ENCODE measurements around the gene LCE7A. TPM values are rescaled to one million over a fixed set of nuclear protein-coding genes. Genes with fewer than 3 reads are reported as not detected.

Gene LCE7A, protein sequence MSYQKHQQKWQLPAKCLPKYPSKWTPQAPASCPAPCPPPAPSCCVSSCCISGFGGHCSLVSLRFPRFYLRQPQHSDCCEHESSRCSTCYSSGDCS
- total RNA-seq = not detected in 2 replicates

DNA sequence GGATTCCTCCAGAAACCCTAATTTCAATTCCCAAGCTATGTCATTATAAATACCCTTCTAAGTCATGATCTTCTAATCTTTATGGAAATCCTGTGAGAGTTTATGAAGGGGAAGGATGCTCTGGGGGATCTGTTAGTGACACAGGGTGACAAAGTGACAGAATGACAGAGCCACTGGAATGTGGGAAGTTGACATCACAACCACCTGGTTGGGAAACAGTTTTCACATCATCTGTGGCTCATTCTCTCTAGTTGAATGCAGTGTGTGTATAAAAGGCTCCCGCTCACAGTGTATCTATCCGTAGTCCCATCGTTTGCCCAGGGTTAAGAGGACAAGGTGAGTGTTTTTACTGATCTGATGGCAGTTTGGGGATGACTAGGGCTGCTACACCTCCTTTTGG lies at the start of gene LCE7A:
LCE7A (plus strand) TSS at position 301 of the 400 bp plus-strand sequence. CDS start 702 bp downstream, outside the sequence.
- Mint-ChIP-seq H3K4me3 (no peak within 1 kb of the TSS), H3K27ac (no peak within 1 kb of the TSS), H3K27me3 (ENCODE audit: insufficient read depth) (peaks cover 4% of the 10 kb centered on the region), H3K9me3 (no peaks in the 10 kb centered on the region), H3K36me3 (ENCODE audit: low read depth) (no peaks in the 10 kb centered on the region), H3K4me1 (ENCODE audit: low read depth) (no peaks in the 10 kb centered on the region)
- intact Hi-C loops (cut with micrococcal nuclease) = no loop called here
- DNase-seq (ENCODE audit: low spot score) = no peak

DNA sequence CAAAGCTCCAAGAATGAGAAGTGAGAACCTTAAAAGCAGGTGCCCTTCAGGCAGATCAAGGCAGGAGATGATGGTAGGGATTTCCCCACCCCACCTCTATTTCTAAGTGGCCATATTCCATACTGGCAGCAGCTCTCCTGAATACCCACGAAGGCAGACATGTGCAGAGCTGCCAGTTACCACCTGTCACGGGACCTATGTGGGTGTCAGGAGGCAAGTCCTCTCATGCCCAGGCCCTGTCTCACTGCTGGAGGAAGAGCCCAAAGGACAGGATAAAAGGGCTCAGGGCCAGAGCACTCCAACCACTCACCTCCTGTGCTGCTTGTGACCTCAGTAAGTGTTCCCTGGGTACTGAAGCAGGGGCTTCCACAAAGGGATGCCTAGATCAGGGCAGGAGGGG lies 48.7 kb upstream of the LCE7A start:
- H3K4me3 Mint-ChIP-seq = no peak overlapping the region

DNA sequence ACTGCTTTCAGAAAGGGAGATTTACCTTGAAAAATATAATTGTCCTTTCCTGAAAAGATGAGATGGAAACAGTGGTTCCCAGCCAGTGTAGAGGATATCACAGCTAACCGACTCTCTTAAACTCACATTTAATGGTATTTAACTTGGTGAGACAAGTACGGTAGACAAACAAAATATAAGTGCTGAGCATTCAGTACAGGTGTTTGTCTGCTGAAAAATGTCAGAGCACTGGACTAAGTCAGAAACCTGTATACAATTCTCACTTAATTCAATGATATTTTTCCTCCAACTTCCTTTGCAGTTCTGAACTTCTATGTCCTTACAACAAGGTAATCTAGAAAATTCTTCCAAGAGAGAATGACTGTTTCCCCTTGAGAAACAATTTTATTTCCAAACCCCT lies 48.1 kb upstream of the LCE7A start, which contains the start of gene LCE1B:
LCE1B (plus strand) TSS at position 301 of the 400 bp plus-strand sequence. CDS start 476 bp downstream, outside the sequence.
- Mint-ChIP-seq H3K4me1 (ENCODE audit: low read depth) (no peaks in the 10 kb centered on the region), H3K36me3 (ENCODE audit: low read depth) (no peaks in the 10 kb centered on the region), H3K27me3 (ENCODE audit: insufficient read depth) (peaks cover 2% of the 10 kb centered on the region), H3K27ac (no peak within 1 kb of the TSS), H3K9me3 (no peaks in the 10 kb centered on the region), H3K4me3 (no peak within 1 kb of the TSS)
- intact Hi-C loops (cut with micrococcal nuclease) = loop anchor here (2.0 kb wide), 1 partner anchor 61 kb away; no protein-coding TSS in a partner anchor
- DNase-seq (ENCODE audit: low spot score) = no peak

More for the DNA sequence above, 48.7 kb upstream of the LCE7A start:
- Mint-ChIP-seq H3K27me3 (ENCODE audit: insufficient read depth) (peaks cover 2% of the 10 kb centered on the region), H3K27ac (no peak overlapping the region), H3K9me3 (no peaks in the 10 kb centered on the region), H3K36me3 (ENCODE audit: low read depth) (no peaks in the 10 kb centered on the region), H3K4me1 (ENCODE audit: low read depth) (no peaks in the 10 kb centered on the region)
- no peak for DNase-seq (ENCODE audit: low spot score)
- intact Hi-C loops (cut with micrococcal nuclease) = no loop called here

DNA sequence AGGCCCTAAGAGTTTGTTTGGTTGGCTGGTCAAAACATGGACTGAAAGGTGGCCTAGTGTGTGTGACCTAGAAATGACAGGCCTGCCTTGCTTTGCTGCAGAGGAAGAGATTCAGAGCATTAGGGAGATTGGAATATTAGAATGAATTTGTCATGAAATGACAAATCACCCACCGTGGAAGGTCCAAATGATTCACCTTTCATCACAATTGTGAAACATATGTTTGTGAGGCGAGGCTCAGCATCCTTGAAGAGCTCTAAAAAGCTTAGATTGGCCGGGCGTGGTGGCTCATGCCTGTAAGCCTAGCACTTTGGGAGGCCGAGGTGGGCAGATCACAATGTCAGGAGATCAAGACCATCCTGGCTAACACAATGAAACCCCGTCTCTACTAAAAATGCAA lies 42.5 kb upstream of the LCE7A start:
- DNase-seq (ENCODE audit: low spot score) = no peak
- H3K4me1 Mint-ChIP-seq (ENCODE audit: low read depth) = no peaks in the 10 kb centered on the region
- no peaks in the 10 kb centered on the region for H3K36me3 Mint-ChIP-seq (ENCODE audit: low read depth)
- intact Hi-C loops (cut with micrococcal nuclease) = no loop called here
- H3K27ac Mint-ChIP-seq = no peak overlapping the region
- H3K4me3 Mint-ChIP-seq = no peak overlapping the region
- H3K27me3 Mint-ChIP-seq (ENCODE audit: insufficient read depth) = no peaks in the 10 kb centered on the region
- no peaks in the 10 kb centered on the region for H3K9me3 Mint-ChIP-seq

GRCh38 chr1:152823294-152823693 lies 36.5 kb upstream of the LCE7A start:
- DNase-seq (ENCODE audit: low spot score) = no peak
- intact Hi-C loops (cut with micrococcal nuclease) = no loop called here
- Mint-ChIP-seq H3K9me3 (no peaks in the 10 kb centered on the region), H3K27me3 (ENCODE audit: insufficient read depth) (peaks cover 8% of the 10 kb centered on the region), H3K4me3 (no peak overlapping the region), H3K36me3 (ENCODE audit: low read depth) (no peaks in the 10 kb centered on the region), H3K4me1 (ENCODE audit: low read depth) (no peaks in the 10 kb centered on the region), H3K27ac (no peak overlapping the region)

DNA sequence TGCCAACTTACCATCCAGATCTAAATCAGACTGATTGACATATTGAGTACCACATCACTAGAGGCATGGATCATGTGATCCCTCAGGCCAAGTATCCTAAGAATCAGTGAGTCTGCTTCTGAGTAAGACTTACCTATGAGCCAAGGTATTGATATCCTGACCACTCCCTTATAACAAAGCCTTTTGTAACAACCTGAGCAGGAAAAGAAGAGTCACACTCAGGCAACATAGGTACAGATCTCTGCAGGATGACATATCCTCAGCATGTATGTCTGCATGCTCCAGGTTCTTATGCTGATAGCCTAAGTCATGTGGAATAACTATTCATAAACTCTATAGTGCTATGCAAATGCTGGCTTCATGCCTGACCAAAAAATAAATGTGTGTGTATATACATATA lies 34.8 kb upstream of the LCE7A start:
- Mint-ChIP-seq H3K27me3 (ENCODE audit: insufficient read depth) (peaks cover 11% of the 10 kb centered on the region), H3K27ac (no peak overlapping the region), H3K4me1 (ENCODE audit: low read depth) (no peaks in the 10 kb centered on the region), H3K9me3 (no peaks in the 10 kb centered on the region), H3K4me3 (no peak overlapping the region), H3K36me3 (ENCODE audit: low read depth) (no peaks in the 10 kb centered on the region)
- DNase-seq (ENCODE audit: low spot score) = no peak
- intact Hi-C loops (cut with micrococcal nuclease) = no loop called here

DNA sequence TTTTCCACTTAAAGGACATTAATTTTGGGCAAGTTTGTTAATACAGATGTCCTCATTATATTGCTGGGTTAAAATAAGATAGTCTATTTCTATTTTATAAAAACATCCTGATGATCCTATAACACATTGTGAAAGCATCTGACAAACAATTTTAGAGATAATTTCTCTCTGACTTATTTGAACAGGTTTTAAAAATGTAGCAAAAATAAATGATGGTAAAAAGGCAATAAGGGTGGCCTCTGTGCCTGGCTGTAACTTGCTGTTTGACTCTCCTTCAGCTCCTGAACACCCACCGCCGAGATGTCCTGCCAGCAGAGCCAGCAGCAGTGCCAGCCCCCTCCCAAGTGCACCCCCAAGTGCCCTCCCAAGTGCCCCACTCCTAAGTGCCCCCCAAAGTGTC lies 32.6 kb upstream of the LCE7A start, which contains the start of gene LCE1A:
LCE1A (plus strand) TSS at position 301 of the 400 bp plus-strand sequence; CDS start at position 301, 0 bp downstream.
- no peaks in the 10 kb centered on the region for H3K9me3 Mint-ChIP-seq
- H3K36me3 Mint-ChIP-seq (ENCODE audit: low read depth) = no peaks in the 10 kb centered on the region
- no peaks in the 10 kb centered on the region for H3K4me1 Mint-ChIP-seq (ENCODE audit: low read depth)
- peaks cover 13% of the 10 kb centered on the region for H3K27me3 Mint-ChIP-seq (ENCODE audit: insufficient read depth)
- intact Hi-C loops (cut with micrococcal nuclease) = no loop called here
- H3K4me3 Mint-ChIP-seq = no peak within 1 kb of the TSS
- H3K27ac Mint-ChIP-seq = no peak within 1 kb of the TSS
- no peak for DNase-seq (ENCODE audit: low spot score)

DNA sequence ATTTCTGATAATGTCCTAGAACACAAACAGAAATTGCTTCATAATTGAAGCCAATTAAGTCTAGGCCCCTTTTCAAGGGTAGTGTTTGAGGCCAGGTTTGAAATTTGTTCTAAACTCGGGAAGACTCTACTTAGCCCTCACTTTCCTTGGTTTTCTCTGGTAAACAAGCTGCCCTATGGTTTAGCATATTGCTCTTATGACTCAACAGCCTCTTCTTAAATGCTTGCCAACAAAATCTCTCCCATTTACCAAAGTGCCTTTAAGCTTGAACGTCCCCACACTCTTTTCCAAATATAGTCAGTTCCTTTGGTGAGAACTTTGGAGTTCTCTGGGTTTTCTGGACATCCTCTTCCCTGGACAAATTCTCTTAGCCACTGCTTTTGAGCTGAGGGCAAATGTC lies 22.9 kb upstream of the LCE7A start:
- DNase-seq (ENCODE audit: low spot score) = no peak
- intact Hi-C loops (cut with micrococcal nuclease) = no loop called here
- no peak overlapping the region for H3K27ac Mint-ChIP-seq

GRCh38 chr1:152842556-152842955 lies 17.2 kb upstream of the LCE7A start, which contains the start of gene LCE6A:
TSS of gene LCE6A (plus strand) at chr1:152842856. CDS start at chr1:152843521, 665 bp downstream.
- intact Hi-C loops (cut with micrococcal nuclease) = no loop called here
- H3K27ac Mint-ChIP-seq = no peak within 1 kb of the TSS

More for the DNA sequence above, 22.9 kb upstream of the LCE7A start:
- no peaks in the 10 kb centered on the region for H3K36me3 Mint-ChIP-seq (ENCODE audit: low read depth)
- H3K4me3 Mint-ChIP-seq = no peak overlapping the region
- H3K27me3 Mint-ChIP-seq (ENCODE audit: insufficient read depth) = peaks cover 7% of the 10 kb centered on the region
- H3K4me1 Mint-ChIP-seq (ENCODE audit: low read depth) = no peaks in the 10 kb centered on the region
- no peaks in the 10 kb centered on the region for H3K9me3 Mint-ChIP-seq

GRCh38 chr1:152855661-152856060 lies 4.1 kb upstream of the LCE7A start:
- no peak for DNase-seq (ENCODE audit: low spot score)
- Mint-ChIP-seq H3K36me3 (ENCODE audit: low read depth) (no peaks in the 10 kb centered on the region), H3K27ac (no peak overlapping the region), H3K9me3 (no peaks in the 10 kb centered on the region), H3K4me1 (ENCODE audit: low read depth) (no peaks in the 10 kb centered on the region), H3K27me3 (ENCODE audit: insufficient read depth) (peaks cover 1% of the 10 kb centered on the region), H3K4me3 (no peak overlapping the region)
- intact Hi-C loops (cut with micrococcal nuclease) = no loop called here

More at GRCh38 chr1:152842556-152842955, 17.2 kb upstream of the LCE7A start, which contains the start of gene LCE6A:
- Mint-ChIP-seq H3K36me3 (ENCODE audit: low read depth) (no peaks in the 10 kb centered on the region), H3K4me1 (ENCODE audit: low read depth) (no peaks in the 10 kb centered on the region), H3K4me3 (no peak within 1 kb of the TSS), H3K9me3 (no peaks in the 10 kb centered on the region), H3K27me3 (ENCODE audit: insufficient read depth) (peaks cover 10% of the 10 kb centered on the region)
- no peak for DNase-seq (ENCODE audit: low spot score)

GRCh38 chr1:152858062-152858461 lies 1.7 kb upstream of the LCE7A start:
- Mint-ChIP-seq H3K4me3 (no peak overlapping the region), H3K4me1 (ENCODE audit: low read depth) (no peaks in the 10 kb centered on the region), H3K27ac (no peak overlapping the region), H3K36me3 (ENCODE audit: low read depth) (no peaks in the 10 kb centered on the region), H3K9me3 (no peaks in the 10 kb centered on the region), H3K27me3 (ENCODE audit: insufficient read depth) (peaks cover 4% of the 10 kb centered on the region)
- no peak for DNase-seq (ENCODE audit: low spot score)
- intact Hi-C loops (cut with micrococcal nuclease) = no loop called here

DNA sequence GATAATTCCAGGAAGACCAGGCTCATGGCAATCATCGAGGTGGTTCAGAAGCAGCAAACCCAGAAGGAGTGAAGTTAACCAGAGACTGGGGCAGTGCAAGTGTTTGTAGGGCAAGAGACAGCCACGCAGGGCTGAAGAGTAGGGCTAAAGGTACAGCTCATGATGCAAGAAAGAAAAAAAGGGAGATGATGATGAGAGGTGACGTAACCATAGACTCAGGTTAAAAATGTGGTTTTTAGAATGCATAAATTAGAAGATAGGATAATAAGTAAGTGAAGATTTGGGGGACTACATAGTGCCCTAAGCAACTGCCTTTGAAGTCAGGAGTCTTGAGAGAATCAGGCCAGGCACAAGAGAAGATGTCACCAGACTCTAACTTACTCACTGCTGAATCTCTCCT lies 333 bp downstream of the LCE7A start:
- H3K27me3 Mint-ChIP-seq (ENCODE audit: insufficient read depth) = peaks cover 4% of the 10 kb centered on the region
- DNase-seq (ENCODE audit: low spot score) = no peak
- no peaks in the 10 kb centered on the region for H3K4me1 Mint-ChIP-seq (ENCODE audit: low read depth)
- intact Hi-C loops (cut with micrococcal nuclease) = no loop called here
- H3K4me3 Mint-ChIP-seq = no peak overlapping the region
- no peak overlapping the region for H3K27ac Mint-ChIP-seq
- H3K36me3 Mint-ChIP-seq (ENCODE audit: low read depth) = no peaks in the 10 kb centered on the region
- no peaks in the 10 kb centered on the region for H3K9me3 Mint-ChIP-seq

DNA sequence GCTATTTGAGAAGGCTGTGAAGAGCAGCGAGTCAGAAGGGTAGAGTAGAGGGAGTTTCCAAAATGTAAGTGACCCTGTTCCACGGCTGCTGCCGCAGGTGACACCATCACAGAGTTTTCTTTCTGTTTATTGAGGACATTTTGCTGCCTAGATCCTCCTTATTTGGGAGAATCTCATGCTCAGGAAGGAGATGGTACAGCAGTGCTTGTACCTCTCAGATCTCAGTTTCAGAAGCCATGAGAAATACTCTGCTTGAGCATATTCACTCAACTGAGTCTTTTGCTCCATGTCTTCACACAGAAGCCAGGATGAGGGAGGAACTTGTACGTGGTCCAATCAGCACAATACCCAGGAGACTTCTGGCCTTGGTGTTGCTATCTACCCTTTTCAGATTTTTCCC lies 1.6 kb downstream of the LCE7A start:
- no peak overlapping the region for H3K27ac Mint-ChIP-seq
- no peaks in the 10 kb centered on the region for H3K9me3 Mint-ChIP-seq
- intact Hi-C loops (cut with micrococcal nuclease) = no loop called here
- H3K36me3 Mint-ChIP-seq (ENCODE audit: low read depth) = no peaks in the 10 kb centered on the region
- peaks cover 4% of the 10 kb centered on the region for H3K27me3 Mint-ChIP-seq (ENCODE audit: insufficient read depth)
- H3K4me1 Mint-ChIP-seq (ENCODE audit: low read depth) = no peaks in the 10 kb centered on the region
- DNase-seq (ENCODE audit: low spot score) = no peak
- no peak overlapping the region for H3K4me3 Mint-ChIP-seq

- no peak overlapping the region for H3K27ac Mint-ChIP-seq
- H3K36me3 Mint-ChIP-seq (ENCODE audit: low read depth) = no peaks in the 10 kb centered on the region
- H3K9me3 Mint-ChIP-seq = no peaks in the 10 kb centered on the region
- intact Hi-C loops (cut with micrococcal nuclease) = no loop called here
- no peak for DNase-seq (ENCODE audit: low spot score)
- H3K4me1 Mint-ChIP-seq (ENCODE audit: low read depth) = no peaks in the 10 kb centered on the region
- H3K27me3 Mint-ChIP-seq (ENCODE audit: insufficient read depth) = peaks cover 3% of the 10 kb centered on the region
- no peak overlapping the region for H3K4me3 Mint-ChIP-seq
These were observed 4.6 kb downstream of the LCE7A start for GRCh38 chr1:152864443-152864842.
